ENCODE data around the gene SERINC5.

The SERINC5 gene

DNA sequence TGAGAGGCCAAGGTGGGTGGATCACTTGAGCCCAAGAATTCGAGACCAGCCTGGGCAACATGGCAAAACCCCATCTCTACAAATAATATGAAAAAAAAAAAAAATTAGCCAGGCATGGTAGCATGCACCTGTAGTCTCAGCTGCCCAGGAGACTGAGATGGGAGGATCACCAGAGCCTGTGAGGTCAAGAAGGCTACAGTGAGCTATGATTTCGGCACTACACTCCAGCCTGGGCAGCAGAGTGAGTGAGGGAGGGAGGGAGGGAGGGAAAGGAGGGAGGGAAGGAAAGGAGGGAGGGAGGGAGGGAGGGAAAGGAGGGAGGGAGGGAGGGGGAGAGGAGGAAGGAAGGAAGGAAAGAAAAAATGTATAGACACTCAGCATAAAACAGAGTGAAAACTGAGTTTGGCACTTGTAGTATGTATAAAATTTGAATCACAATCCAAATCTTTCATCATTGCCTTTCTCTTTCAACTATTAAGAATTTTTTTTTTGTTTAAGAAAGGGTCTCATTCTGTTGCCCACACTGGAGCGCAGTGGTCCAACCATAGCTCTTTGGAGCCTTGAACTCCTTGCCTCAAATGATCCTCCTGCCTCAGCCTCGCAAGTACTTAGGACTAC lies 27.8 kb downstream of the SERINC5 start:
- no peaks in the 10 kb centered on the region for H3K36me3 ChIP-seq
- no peak for TF ChIP-seq CTCF (IDR thresholded peaks at IDR 0.05; ENCODE audit: low read depth, low read length)
- no peaks in the 10 kb centered on the region; the same call in 1 of the 2 replicates for H3K9me3 ChIP-seq
- no peaks in the 10 kb centered on the region for H3K4me1 ChIP-seq
- no peaks in the 10 kb centered on the region for H3K27me3 ChIP-seq
- no peak overlapping the region for H3K4me3 ChIP-seq (ENCODE audit: low read depth, low read length)
- no peak for DNase-seq

- H3K27me3 ChIP-seq = no peaks in the 10 kb centered on the region
- DNase-seq = no peak
- H3K4me3 ChIP-seq (ENCODE audit: low read depth, low read length) = no peak overlapping the region
- H3K36me3 ChIP-seq = 0 out of 2 replicates have a peak, but pooled peaks cover 2% of the 10 kb centered on the region
- TF ChIP-seq CTCF (IDR thresholded peaks at IDR 0.05; ENCODE audit: low read depth, low read length) = no peak
- H3K4me1 ChIP-seq = peaks cover 3% of the 10 kb centered on the region
- no peaks in the 10 kb centered on the region; the same call in 1 of the 2 replicates for H3K9me3 ChIP-seq
Observed at GRCh38 chr5:80225934-80226326, 29.9 kb downstream of the SERINC5 start.

DNA sequence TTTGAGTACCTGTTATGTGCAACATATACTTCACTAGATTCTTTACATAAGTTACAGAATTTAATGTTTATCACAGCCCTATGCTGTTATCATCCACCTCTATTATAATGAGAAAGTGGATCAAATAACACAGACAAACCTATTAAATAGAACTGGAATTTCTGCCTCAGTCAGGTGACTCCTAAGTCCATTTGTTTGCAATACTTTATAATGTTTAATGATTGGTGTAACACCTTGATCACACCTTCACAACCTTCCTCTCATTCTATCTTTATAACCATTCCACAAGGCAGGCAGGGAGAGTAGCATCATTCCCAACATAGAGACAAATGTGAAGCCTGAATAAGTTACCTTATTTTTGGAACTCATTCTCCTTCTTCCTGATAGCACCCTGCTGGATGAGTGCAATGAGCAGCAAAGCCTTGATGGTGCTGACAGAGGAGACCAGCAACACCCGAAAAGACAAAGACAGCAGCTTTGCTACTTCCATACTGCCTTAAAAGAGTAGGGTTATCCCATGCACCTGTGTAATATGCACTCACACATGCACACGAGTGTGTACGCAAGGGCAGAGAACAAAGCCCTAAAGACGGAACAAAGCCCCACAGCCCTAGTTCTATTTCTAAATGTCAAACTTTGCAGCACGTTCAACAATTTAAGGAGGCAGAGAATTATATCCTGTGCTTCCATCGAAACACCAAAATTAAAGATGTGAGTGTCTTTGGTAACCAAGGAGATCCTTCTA lies 30.5 kb downstream of the SERINC5 start:
- Histone ChIP-seq H3K9me3 (no peaks in the 10 kb centered on the region; the same call in 1 of the 2 replicates), H3K4me1 (peaks cover 3% of the 10 kb centered on the region), H3K27me3 (no peaks in the 10 kb centered on the region), H3K4me3 (ENCODE audit: low read depth, low read length) (no peak overlapping the region), H3K36me3 (peaks cover 7% of the 10 kb centered on the region)
- no peak for DNase-seq
- TF ChIP-seq CTCF (IDR thresholded peaks at IDR 0.05; ENCODE audit: low read depth, low read length) = no peak

GRCh38 chr5:80223561-80223960 lies 32.3 kb downstream of the SERINC5 start:
- Histone ChIP-seq H3K4me3 (ENCODE audit: low read depth, low read length) (no peak overlapping the region), H3K9me3 (no peaks in the 10 kb centered on the region; the same call in 1 of the 2 replicates), H3K4me1 (peaks cover 3% of the 10 kb centered on the region), H3K27me3 (no peaks in the 10 kb centered on the region), H3K36me3 (peaks cover 8% of the 10 kb centered on the region)
- DNase-seq = no peak
- no peak for TF ChIP-seq CTCF (IDR thresholded peaks at IDR 0.05; ENCODE audit: low read depth, low read length)

DNA sequence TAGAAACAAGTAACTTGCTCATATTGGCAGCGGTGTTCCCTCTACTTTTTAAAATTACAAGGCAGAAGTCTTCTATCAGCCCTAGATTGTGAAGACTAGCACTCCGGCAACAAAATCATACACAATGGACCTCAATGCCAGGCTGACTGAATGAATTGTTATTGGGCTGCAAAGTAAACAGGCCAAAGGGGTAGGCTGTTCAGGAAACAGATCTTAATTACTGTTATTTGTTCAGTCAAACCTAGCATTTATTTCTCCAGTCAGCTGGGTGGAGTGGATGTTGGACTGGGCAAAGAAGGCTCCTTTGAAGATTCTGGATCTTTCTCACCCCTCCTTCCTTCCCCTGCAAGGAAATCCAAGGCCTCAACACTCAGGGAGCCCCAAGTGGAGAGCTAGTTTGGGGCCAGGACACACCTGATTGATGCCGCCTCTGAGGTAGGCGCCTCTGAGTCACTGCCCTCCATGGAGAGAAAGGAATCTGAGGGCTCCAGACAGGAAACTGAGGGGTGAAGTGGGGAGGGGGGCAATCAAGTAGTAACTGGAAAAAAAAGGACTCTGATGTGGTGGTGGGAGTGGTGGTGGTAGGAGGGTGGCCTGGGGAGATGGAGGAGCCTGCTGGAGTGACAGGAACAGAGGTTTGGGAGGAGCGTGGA lies 35.5 kb downstream of the SERINC5 start:
- peaks cover 3% of the 10 kb centered on the region for H3K4me1 ChIP-seq
- H3K4me3 ChIP-seq (ENCODE audit: low read depth, low read length) = no peak overlapping the region
- TF ChIP-seq CTCF (IDR thresholded peaks at IDR 0.05; ENCODE audit: low read depth, low read length) = no peak
- DNase-seq = no peak
- peaks cover 8% of the 10 kb centered on the region for H3K36me3 ChIP-seq
- H3K9me3 ChIP-seq = no peaks in the 10 kb centered on the region; the same call in 1 of the 2 replicates
- no peaks in the 10 kb centered on the region for H3K27me3 ChIP-seq
